Stimulated activated CD4-positive, alpha-beta T cell treated with anti-CD3 and anti-CD28 coated beads, Interleukin-2, amount 100 ng/mL, for 24 hours (primary cell): ENCODE measurements around the gene DUSP14.

Source experiments
- DNase-seq, 2 donors: peaks; one replicate each; pipeline ENCODE4 v3.0.0-alpha.2; 2020

Gene DUSP14

GRCh38 chr17:37517881-37518280 is 28.2 kb downstream of the DUSP14 start:
- no peak for DNase-seq

DNA sequence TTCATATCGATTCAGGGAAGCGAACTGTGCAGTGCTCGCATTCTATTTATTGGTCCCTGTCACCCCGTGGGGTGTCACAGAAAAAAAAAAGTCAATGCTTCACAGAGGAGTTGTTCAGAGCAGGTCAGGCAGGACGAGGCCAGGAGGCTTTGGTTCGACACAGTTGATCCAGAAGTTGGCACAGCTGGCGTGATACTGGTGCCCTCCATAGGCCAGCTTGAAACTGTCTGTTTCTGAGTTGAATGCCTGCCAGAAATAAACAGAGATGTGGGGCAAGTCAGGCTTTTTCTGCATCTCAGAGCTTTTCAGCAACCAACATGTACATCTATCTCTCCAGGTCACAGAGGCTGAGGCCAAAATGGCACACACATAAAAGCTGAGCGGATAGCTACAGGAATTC is 29.1 kb downstream of the DUSP14 start:
- no peak for DNase-seq

- DNase-seq, result no peak
These were observed 29.7 kb downstream of the DUSP14 start for GRCh38 chr17:37519251-37519985.

GRCh38 chr17:37520174-37520573 is 30.5 kb downstream of the DUSP14 start:
- no peak for DNase-seq

DNA sequence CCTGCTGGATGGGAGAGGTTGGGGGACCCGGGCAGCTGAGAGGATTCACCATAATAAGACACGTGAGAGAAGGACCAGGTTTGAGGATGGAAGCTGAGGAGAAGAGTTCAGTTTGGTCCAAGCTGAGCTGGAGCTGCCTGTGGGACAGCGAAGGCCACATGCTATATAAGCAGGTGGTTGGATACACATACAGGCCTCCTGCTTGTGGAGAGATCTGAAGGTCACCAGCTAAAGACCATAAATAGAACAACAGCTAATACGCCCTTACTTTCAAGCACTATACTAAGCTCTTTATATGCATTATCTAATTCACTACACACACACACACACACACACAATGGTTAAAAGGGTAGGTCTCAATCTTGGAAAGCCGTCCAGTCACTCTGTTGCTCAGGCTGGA is 32.1 kb downstream of the DUSP14 start:
- DNase-seq, result no peak

GRCh38 chr17:37523715-37524219 is 34.1 kb downstream of the DUSP14 start:
- DNase-seq, result no peak

GRCh38 chr17:37527249-37527851 is 37.7 kb downstream of the DUSP14 start:
- DNase-seq, result no peak

DNA sequence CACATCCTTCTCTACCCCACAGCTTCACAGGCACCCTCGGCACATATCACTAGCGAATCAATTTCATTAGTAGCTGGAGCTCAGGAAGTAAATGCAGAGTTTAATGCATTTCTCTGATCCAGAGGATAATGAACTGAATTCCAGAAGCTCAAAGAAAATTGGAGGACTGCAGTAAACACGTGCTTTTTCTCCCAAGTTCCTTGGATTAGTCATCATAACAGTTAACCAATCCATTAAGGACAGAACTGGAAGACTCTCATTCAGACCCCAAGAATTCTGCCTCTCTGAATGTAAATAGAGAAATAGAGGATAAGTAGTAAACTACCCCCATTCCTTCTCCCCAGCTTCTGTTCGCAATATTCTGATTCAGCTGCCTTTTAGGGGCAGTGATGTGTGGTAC is 40.7 kb downstream of the DUSP14 start:
- no peak for DNase-seq

- DNase-seq, result no peak
These were observed 43.1 kb downstream of the DUSP14 start for GRCh38 chr17:37532756-37533155.

- DNase-seq, result no peak
These were observed 46.2 kb downstream of the DUSP14 start for GRCh38 chr17:37535906-37536305.

GRCh38 chr17:37538981-37539659 is 49.4 kb downstream of the DUSP14 start:
- DNase-seq, result no peak

GRCh38 chr17:37541880-37542660 is 52.4 kb downstream of the DUSP14 start:
- no peak for DNase-seq

DNA sequence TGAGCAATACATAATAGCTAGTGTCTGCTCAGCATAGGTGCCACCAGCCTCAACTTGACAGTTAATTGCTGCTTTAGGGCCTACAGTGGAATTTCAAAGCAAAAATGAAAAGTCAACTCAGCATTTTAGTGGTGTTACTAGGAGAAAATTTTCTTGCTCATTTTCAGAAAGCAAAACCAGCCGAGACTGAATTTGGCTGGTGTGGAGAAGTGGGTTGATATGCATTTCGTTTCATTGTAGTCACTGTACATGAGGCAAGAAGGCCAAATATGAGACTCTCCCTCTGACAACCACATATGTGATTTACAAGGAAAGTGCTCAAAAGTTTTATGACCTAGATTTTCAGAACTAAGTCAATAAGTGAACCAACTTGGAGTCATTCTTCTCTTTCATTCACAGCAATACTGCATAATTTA is 54.0 kb downstream of the DUSP14 start:
- DNase-seq, result no peak

DNA sequence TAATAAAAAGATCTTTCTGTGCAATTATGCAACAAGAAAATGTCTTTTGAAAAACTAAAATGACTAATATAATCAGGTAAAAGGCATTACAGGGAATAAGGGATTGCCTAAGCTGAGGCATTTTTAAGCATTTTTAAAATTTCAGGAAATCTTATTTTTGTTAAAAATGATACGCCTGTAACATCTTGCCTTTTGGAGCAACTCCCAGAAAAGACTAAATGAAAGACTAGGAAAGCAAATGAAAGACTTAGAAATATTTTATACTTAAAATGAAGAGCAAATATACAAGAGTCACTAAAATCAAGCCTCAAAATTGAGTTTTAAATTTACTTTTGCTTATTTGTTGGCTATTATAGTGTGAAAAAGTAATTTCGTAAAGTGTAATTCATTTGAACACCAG is 55.8 kb downstream of the DUSP14 start:
- DNase-seq, result no peak

DNA sequence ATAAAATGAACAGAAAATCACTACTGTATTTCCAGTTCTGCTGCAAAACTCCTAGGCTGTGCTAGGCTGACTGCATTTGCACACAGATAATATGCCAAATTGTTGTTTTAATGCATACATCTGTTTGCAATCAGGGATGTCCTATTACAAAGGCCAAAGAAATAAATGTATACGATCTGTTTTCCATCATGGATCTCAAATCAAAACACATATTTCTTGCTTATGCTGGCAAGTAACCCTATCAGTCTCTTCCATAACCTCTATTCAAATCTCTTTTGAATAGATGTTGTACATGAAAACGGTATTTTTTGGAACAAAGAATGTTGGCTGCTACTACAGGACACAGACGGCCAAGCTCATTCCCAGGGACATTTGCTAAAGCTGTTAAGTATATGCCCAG is 56.6 kb downstream of the DUSP14 start:
- no peak for DNase-seq

DNA sequence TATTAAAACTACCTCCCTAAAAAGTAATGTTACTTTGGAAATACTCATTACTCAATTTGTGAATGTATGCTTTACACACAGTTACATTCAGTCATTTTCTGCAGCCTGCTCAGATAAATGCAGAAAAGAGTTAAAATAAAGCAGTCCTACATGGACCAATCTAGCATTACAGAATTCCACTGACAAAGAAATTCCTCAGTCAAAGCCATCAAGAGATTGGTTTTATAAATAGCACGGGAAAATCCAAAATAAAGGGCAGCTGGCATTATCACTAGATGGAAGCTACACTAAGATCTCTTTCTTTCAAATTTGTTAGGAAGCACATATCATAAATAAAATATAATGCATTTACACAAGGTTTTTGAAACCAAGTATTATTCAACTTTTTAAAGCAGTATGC is 58.3 kb downstream of the DUSP14 start:
- no peak for DNase-seq

GRCh38 chr17:37551788-37552187 is 62.1 kb downstream of the DUSP14 start:
- DNase-seq, result no peak

- DNase-seq, result no peak
These were observed 63.8 kb downstream of the DUSP14 start for GRCh38 chr17:37553401-37553966.

DNA sequence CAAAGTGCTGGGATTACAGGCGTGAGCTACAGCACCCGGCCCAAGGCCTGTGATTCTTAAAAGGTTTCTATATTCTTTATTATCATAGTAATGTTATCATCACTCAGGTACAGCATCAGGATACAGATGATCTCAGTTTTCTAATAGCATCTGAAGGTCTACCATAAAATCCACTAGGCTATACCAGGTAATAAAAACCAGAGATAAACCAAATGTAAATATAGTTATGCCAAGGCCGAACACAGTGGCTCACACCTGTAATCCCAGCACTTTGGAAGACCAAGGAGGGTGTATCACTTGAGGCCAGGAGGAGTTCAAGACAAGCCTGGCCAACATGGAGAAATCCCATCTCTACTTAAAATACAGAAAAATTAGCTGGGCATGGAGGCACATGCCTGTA is 65.7 kb downstream of the DUSP14 start:
- DNase-seq, result no peak

- no peak for DNase-seq
These were observed 67.8 kb downstream of the DUSP14 start for GRCh38 chr17:37557482-37557881.

DNA sequence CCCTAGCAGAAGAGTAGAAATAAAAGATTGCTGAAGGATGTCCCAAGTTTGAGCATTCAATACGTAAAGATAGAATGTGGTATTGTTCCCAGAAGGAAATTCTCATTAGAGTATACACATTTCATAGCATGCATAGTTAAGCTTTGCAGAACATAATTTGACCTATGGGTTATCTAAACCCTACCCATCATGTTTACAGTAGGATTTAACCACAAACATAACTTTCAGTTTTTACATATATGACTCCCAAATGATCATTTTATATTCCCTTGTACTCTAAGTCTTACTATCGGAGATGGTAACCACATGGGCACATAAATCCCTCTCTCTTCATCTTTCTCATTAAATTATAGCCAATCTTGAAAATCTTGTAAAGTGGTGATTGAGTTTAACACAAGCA is 68.6 kb downstream of the DUSP14 start:
- no peak for DNase-seq

DNA sequence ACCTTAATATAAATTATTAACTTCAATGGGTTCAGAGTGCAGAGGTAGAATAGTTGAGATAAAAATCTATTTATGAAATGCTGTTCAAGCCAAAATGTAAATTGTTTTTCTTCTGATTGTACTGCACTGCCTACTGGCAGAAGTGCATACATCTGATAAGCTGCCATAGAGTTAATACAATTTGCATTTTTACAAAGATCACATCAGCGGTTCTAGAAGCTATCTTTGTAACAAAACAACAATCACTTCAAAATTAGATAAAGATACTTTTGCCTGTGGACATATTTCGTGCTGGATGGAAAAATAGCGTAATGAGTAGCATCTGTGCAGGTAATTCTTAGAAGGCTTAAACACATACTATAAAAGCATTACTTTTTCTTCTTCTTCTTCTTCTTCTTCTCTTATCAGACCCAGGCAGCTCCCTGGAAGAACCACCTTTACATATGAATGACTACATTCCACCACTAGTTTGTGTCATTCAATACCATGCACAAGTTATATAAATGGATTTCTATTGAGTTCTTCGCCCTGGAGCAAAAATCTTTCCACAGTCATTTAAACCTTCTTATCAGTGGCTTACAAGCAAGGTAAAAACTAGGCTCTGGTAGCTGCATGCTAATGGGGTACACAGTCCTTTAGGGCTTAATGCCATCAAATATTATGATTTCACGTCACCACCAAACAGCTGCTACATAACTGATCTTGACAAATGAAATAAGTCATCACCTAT is 72.5 kb downstream of the DUSP14 start:
- no peak for DNase-seq
